PFSK-1 (cell line): Measurements from ENCODE around the gene ATG3.

Experiments used
- POLR2AphosphoS5 ChIP-seq: IDR thresholded peaks from 2 replicates; pipeline ENCODE4 v1.6.1; 2012; ENCODE audit warnings: low read depth, mild to moderate bottlenecking, control low read depth, low read length, moderate library complexity
- TAF1 ChIP-seq: IDR thresholded peaks from 2 replicates; pipeline ENCODE4 v1.6.1; 2012; ENCODE audit warnings: low read length, control low read depth, borderline replicate concordance; ENCODE audit not compliant: insufficient read depth

GRCh38 chr3:112503304-112503972, 58.3 kb downstream of the ATG3 start:
- TF ChIP-seq POLR2AphosphoS5 (no peak), TAF1 (no peak)
